NCI-H510A treated with DMSO at 0.1 percent for 48 hours (cell line): ENCODE results near the gene KDM4C.
"Not testable (repeated sequence)": the region's sequence is repeated elsewhere in the genome, so short reads cannot be mapped to it uniquely, and the experiment has no call there.

Experiments used
- DNase-seq: peaks from one replicate; lab custom pipeline; 2025; lab: John Stamatoyannopoulos, UW

Gene KDM4C

DNA sequence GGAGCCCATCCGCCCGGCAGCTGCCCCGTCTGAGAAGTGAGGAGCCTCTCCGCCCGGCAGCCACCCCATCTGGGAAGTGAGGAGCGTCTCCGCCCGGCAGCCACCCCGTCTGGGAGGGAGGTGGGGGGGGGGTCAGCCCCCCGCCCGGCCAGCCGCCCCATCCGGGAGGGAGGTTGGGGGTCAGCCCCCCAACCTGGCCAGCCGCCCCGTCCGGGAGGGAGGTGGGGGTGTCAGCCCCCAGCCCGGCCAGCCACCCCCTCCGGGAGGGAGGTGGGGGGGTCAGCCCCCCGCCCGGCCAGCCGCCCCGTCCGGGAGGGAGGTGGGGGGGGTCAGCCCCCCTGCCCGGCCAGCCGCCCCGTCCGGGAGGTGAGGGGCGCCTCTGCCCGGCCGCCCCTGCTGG is 49.9 kb downstream of the KDM4C start:
- DNase-seq: not testable (repeated sequence)

DNA sequence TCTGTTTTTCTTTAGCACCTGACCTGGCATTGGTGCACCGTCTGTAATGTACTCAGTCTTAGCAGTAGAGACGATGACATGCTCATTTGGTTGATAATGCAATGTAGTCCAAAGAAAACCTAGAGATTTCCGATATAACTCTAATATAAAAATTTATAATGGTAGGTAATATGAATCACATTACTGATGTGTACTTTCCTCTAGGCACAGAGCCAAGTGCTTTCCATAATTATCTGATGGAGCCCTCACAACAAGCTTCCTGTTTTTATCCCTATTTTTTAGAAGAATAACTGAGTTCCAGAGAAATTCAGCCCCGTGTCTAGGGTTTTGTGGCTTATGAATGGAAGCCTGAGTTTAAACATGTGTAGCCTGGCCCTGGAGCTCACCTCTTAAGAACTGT is 53.7 kb downstream of the KDM4C start:
- no peak for DNase-seq

DNA sequence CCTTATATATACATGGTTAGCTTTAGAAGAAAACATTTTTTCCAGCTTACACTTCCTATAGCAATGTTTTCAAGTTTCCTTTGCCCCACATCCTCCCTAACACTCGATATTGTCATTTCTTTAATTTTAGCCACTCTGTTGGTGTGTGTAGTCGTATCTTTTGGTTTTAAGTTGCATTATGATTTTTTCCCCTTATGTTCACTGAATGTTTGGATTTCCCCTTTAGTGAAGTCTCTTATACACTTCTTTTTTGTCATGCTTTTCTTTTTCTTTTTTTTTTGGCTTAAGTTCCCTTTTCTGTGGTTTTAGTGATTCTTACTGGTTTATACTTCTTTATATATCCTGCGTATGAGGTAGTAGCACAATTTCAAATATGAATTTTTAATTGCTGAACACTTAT is 58.8 kb downstream of the KDM4C start:
- DNase-seq: no peak

DNA sequence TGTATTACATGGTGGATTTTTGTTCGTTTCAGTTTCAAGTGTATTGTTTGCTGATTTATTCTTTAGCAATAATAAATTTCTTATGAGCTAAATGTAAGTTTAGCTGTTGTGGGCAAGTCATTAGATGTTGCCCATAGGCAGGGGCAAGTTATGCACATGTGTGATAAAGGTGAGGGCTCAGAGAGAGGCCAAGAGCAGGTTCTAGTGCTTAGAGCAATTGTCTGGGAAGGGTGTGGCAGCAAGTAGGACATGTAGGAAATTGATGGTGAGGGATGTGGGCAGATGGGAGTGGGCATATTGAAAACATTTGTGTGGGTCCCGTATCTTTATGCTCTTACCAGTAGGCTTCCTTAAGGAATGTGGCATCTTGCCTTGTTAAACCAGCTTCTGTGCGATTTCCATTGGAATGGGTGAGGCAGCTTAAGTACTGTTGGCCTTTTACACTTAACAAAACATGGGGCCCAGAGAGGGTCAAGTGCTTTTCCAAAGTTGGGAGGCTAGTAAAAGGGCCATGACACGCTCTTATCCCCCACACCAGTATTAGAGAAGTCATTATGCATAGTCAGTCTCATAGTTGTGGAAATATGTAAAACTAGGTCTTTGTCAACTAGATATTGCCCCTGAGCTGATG is 60.6 kb downstream of the KDM4C start:
- no peak for DNase-seq

DNA sequence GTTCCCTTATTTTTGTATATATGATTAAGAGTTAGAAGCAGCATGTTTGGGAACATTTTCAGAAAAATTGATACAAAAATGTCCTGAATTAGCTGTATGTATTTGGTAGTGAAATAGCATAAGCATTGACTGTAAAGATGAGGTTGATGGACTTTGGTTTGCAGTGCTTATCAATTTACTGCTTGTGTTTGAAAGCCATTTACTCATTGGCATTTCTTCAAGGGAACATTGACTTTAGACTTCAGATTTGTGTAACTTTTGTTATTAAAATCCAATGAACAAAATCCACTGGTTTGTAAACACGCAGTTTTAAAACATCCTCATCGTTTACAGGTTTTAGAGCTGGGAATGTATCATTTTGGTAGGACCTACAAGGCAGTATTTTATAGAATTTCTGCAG is 61.3 kb downstream of the KDM4C start:
- no peak for DNase-seq

DNA sequence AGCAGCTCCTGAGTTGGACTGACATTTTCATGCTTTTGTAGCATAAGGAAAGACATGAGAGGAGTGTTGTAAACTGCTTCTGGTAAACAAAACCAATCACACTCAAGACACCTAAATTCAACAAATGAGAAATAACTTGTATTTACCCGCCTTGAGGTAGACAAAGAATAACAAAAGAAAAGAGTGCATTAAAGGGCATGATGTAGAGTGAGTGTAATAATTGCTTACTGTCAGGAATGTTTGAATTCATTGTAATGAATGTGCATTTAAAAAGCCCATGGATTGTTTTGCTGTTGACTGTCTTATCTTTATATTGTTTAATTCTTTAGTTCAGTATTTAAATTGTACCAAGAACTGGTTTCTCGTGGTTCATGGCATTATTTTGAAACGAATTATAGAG is 61.8 kb downstream of the KDM4C start:
- DNase-seq: no peak

DNA sequence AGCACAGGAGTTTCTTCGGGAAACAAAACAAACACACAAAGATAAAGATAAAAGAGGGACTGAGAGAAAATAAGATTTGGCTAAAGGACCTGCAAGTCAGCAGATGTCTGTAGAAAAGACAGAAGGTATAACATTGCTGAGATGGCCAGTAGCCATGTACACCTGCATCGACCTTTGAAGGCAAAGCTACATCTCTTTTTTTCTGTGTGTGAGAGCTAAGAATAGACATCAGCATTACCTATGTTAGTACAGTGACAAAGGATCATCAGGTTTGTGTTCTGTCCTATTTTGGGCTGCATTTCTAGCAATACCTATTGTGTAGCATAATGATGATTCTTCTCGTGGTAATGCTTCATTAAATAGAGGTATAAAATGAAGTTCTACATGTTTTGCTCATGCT is 64.9 kb downstream of the KDM4C start:
- no peak for DNase-seq

DNA sequence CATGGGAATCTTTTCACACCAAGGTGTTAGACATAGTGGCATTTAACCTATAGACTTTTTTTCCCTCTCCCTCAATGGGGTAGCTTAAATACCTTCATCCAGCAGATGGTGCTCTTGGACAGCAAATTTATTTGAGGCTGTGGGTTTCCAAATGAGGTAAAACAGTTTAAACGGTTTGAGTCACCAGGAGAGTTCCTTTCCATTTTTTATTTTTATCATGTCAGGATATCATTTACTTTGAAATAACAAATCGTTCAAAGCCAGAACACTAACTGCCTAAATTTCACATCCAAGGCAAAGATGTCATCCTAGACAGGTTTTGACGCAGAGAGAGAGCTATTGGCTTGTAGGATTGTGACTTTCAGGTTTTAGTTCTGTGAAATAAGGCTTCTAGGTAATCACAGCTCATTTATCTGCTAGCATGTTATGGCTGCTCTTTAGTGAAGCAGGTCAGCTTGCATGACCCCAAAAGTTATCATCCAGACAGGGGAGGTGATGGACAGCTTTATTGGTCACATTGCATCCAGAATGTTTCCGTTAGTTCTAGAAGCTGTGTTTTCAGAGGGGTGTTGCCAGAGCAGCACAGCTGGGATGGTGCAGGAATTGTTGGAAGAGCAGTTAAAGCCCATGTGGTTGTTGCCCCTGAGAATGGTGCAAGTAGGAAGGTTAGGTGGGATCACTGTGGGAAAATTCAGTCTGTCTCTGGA is 69.8 kb downstream of the KDM4C start:
- DNase-seq: peak; percentile 32

DNA sequence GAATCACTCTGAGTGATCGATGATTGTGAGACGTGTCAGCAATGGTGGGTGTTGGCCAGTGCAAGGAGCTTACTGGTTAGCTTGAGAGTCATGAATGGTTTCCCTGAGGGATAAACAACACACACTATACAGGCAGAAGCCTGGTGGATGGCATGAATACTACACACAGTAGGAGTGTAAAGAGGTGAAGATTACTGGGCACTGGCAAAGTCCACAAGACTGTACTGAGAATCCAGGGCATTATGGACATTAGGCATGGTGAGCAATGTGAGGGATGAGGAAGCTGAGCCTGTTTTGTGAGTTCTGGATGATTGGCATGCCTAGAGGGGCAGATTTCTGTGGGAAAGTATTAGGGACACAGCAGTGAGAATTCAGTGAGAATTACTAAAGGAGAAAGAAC is 71.3 kb downstream of the KDM4C start:
- DNase-seq: no peak

DNA sequence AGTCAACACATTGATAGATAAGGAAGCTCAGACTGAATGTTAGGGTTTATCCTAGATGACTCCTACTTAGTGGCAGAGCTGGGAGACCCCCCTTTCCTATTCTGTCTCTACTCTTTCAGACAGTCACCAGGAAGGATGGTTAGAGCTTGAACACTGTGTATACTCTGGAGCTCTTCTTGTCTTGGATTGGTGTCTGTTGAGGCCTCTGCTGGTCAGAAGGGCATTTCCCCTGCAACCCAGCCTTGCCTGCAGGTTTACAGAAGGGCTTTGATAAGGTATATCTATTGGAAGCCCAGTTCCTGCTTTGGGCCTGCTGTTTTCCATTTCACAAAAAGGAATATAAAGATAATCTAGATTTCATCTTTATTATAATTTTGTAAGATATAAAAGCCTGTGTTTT is 71.8 kb downstream of the KDM4C start:
- DNase-seq: no peak

DNA sequence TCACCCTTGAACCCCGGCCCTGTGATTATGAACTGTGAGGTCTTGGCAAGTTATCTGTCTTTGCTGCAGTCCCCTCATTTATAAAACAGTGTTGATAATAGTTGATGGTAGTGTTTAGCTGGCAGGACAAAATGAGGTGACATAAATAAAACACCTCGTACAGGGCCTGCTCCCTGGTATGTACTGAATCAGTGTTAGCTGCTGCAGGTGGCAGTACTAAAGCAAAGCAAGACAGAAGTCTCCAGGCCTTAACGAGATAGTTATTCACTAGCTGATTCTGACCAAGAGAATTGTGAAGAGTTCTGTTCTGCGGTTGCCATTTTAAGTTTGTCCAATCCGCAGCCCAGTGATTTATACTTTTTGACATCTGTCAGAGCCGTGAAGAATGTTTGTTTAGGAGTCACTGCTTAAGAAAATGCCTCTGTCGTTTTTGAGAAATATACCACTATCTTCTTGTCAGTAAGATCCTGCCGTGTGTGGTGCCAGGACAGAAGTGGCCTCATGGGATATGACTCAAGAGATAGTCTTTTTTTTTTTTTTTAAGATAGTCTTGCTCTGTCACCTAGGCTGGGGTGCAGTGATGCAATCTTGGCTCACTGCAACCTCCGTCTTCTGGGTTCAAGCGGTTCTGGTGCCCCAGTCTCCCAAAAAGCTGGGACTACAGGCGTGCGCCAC is 75.9 kb downstream of the KDM4C start:
- no peak for DNase-seq

DNA sequence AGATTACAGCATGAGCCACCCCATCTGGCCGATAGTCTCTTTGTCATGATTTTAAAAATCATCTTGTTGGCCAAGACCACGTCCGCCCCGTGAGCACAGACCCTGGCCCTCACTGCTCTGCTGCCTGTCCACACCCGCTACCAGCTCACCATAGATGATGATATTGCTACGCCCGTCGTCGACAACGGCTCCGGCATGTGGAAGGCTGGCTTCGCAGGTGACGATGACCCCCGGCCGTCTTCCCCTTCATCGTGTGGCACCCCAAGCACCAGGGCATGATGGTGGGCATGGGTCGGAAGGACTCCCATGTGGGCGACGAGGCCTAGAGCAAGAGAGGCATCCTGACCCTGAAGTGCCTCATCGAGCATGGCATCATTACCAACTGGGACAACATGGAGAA is 76.5 kb downstream of the KDM4C start:
- no peak for DNase-seq

DNA sequence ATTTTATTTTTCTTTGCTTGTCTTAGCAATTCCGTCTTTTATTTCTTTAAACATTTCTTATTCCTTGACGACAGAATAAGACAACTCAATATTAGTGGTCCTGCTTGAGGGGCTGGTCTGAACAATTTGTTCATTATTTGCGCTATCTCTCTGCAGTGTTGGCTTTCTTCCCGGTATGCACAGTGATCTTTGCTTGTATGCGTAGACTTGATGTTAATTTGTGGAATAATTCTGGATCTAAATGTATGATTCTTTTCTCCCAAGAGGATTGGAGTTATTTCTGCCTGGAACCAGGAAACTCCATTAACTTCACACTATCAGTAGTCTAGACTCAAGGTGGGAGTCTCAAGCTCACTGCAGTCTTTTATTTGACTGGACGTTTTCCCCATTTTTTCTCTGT is 80.4 kb downstream of the KDM4C start:
- no peak for DNase-seq

DNA sequence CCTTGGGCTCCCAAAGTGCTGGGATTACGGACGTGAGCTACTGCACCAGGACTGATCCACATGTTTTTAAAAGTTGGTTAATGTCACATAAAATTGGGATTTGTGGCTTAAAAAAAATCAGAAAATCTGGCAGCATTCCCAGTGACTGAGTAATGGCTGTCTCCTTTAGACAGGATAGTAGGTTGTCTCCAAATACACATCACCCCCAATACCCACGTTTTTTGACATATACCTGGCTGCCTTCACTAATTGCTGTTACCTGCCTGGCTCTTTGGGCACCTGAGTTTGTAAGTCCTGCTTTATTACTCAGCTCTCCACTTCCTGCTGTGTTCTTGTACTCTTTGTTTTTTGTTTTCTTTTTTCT is 84.8 kb downstream of the KDM4C start:
- DNase-seq: no peak

DNA sequence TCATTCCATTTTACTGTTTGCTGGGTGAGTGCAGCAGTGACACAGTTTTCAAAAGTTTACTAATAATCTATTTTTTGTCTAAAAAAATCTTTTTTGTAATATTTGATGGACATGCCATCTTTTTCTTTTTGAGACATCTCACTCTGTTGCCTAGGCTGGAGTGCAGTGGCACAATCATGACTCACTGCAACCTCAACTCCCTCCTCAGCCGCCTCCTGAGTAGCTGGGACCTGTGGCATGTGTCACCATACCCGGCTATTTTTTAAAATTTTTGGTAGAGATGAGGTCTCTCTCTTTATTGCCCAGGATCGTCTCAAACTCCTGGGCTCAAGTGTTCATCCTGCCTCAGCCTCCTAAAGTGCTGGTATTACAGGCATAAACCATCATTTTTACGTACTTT is 86.0 kb downstream of the KDM4C start:
- no peak for DNase-seq

DNA sequence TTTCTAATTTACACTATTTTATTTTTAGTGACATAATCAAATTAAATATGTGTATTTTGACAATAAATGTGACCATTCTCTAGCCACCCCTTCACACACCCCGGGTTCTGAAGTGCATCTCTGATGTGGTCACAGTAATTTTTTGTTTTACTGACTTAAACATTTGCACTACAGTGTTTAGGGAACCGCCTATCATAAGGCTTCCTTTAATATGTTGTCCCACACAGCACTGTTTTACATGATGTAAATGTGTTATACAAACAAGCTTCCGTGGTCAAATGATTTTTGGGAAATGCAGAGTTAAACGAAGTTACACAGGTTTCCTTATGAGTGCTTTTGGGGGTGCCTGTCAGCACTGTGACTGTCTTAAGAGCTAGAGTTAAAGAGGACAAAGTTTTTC is 86.5 kb downstream of the KDM4C start:
- no peak for DNase-seq

DNA sequence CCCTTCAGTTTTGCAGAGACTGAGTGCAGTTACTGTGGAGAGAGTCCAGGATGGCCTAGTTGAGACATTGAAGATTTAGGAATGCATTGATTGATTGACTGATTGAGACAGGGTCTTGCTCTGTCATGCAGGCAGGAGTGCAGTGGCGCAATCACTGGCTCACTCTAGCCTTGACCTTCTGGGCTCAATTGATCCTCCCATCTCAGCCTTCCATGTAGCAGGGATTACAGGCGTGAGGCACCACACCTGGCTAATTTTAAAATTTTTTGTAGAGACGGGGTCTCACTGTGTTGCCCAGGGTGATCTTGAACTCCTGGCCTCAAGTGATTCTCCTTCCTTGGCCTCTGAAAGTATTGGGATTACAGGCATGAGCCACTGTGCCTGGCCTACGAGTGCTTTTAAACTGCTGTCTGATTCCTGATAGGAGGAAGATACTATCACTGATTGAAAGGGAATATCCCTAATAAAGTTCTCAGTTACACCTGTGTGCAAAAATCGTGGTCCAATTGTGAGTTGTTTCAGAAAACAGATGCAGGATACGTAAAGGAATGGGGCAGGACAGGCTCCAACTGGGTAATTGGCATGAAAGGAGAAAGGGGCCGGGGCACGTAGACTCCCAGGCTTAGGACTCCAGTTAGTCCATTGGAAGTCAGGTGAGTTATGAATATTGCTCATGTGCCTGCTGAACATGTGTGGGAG is 87.5 kb downstream of the KDM4C start:
- DNase-seq: no peak

DNA sequence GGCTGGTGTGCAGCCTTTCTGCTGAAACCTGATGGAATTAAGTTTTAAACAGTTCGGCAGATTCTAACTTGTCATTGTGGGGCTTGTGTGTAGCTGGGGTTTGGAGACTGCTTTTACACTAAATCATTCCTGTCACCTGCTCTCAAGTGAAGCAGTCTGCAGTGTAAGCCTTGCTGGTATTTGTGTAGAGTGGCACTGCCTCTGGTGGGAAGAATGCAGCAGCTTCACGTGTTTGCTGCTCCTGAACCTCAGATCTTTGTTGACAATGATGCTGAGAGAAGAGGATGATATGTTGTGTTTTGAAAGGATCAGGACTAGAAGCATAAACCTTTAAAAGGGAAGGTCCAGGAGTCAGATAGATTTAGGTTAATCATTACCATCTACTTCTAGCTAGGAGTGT is 88.1 kb downstream of the KDM4C start:
- DNase-seq: peak; percentile 20

DNA sequence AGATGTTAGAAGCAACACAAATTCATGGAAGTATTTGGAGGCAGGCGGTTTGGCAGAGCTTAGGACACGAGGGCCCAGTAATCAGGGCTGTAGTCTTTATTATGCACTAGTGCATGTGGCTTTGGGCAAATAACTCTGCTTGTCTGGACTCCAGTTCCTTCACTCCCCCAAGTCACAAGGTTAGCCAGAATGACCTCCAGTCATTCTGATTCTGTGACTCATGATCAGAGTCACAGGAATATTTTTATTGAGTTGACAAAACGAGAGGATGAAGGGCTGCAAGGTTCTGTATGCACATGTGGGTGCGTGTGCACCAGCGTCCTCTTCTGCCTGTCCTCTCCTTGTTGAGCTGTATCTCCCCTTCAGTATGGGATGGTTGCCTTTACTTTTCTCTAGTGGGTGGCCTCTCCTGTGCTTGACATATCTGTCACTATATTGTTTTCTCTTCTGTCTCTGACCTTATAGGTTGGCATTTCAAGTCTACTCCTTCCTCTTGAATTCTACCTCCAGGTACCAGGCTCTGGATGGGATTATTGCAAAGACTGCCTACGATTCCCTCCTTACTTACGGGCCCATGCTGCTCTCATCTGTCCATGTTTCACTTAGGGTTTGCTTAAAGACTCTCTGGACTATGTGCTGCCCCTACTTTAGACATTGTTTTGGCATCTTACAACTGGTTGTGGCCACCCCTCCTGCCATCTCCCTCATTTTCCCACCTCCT is 94.6 kb downstream of the KDM4C start:
- DNase-seq: no peak

DNA sequence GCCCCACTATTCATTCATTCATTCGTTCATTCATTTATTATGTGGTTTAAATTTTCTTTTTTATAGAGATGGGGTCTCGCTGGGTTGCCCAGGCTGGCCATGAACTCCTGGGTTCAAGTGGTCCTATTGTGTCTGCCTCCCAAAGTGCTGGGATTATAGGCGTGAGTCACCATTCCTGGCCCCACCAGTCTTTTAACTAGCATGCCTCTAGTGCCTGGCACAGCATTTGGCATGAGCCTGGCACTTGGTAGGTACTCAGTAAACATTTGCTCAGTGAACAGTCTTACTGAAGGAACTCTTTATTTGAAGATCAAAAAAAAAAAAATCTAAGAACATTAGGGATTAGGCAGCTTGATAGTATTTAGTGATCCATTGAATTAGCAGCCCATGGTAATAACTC is 98.1 kb downstream of the KDM4C start:
- no peak for DNase-seq

DNA sequence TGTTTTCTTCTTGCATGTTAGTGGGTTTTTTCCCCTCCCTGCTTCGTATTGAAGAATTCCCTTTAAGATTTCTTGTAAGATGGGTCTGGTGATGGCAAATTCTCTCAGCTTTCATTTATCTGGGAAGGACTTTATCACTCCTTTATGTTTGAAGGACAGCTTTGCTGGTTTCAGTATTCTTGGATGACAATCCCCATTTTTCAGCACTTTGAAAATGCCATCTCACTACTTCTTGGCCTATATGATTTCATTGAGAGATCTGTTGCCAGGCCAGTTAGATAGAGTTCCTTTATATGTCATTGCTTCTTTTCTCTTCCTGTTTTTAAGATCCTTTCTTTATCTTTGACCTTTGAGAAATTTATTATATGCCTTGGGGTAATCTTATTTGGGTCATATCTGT is 106.3 kb downstream of the KDM4C start:
- no peak for DNase-seq
